Measurements from ENCODE around the gene SDHC. TPM values are rescaled to one million over a fixed set of nuclear protein-coding genes. Genes with fewer than 3 reads are reported as not detected.

Gene SDHC
- polyA plus RNA-seq, 1 of the 3 experiments (the other 2 are of a cell fraction), result 195 TPM

- CTCF ChIA-PET, result interaction anchor here (1.0 to 2.2 kb wide), 2 partner anchors 9 to 10 kb away, joined by 4 to 5 read pairs; no protein-coding TSS in a partner anchor
- Histone ChIP-seq H3K9me2 (no peaks in the 10 kb centered on the region), H2AFZ (ENCODE audit: low read depth) (no peak overlapping the region), H3F3A (replicated peaks; ENCODE audit: insufficient read depth) (no peaks in the 10 kb centered on the region), H3K27me3 (ENCODE audit: insufficient read depth) (no peaks in the 10 kb centered on the region), H3K79me2 (ENCODE audit: insufficient read depth) (no peaks in the 10 kb centered on the region), H3K4me1 (ENCODE audit: control insufficient read depth in 1 of 2, insufficient read depth in 2 of 2, low read depth in 1 of 2, low read length in 1 of 2) (peaks cover 0 to 5% of the 10 kb centered on the region in 2 experiments; a peak in 2 of 4 replicates), H4K20me1 (ENCODE audit: insufficient read depth) (no peaks in the 10 kb centered on the region), H3K4me2 (no peak overlapping the region), H3K4me3 (ENCODE audit: low read depth in 2 of 2, low read length in 1 of 2) (no peak overlapping the region), H3K9me3 (no peaks in the 10 kb centered on the region), H3K36me3 (replicated peaks in 1 of 2; ENCODE audit: control insufficient read depth in 1 of 2, insufficient read depth in 2 of 2, low read length in 1 of 2) (no peaks in the 10 kb centered on the region), H3K9ac (no peak overlapping the region), H3K27ac (ENCODE audit: low read depth in 2 of 2, low read length in 1 of 2) (no peak overlapping the region)
- DNase-seq, result no peak
- POLR2A ChIA-PET, result no interaction called here
- TF ChIP-seq MXI1 (IDR thresholded peaks at IDR 0.05; ENCODE audit: low read depth, low read length), result no peak
- TF ChIP-seq SMC3 (IDR thresholded peaks at IDR 0.05; ENCODE audit: low read depth, low read length), result no peak
- TF ChIP-seq GABPA (IDR thresholded peaks at IDR 0.05; ENCODE audit: low read depth), result no peak
- no peak for TF ChIP-seq EP300 (IDR thresholded peaks at IDR 0.05; ENCODE audit: borderline replicate concordance in 1 of 2, low read depth in 1 of 2, low read length in 1 of 2)
- TF ChIP-seq USF1 (IDR thresholded peaks at IDR 0.05; ENCODE audit: borderline replicate concordance, low read depth), result no peak
- no peak for TF ChIP-seq JUND (IDR thresholded peaks at IDR 0.05)
- TF ChIP-seq REST (IDR thresholded peaks at IDR 0.05; ENCODE audit: low read depth, low read length), result no peak
- TF ChIP-seq YY1 (IDR thresholded peaks at IDR 0.05; ENCODE audit: low read depth), result no peak
- no peak for TF ChIP-seq MAX (IDR thresholded peaks at IDR 0.05; ENCODE audit: low read depth)
- no peak for TF ChIP-seq NFIC (IDR thresholded peaks at IDR 0.05; ENCODE audit: borderline replicate concordance)
- no peak for TF ChIP-seq FOXM1 (IDR thresholded peaks at IDR 0.05; ENCODE audit: low read depth)
- TF ChIP-seq IRF3 (IDR thresholded peaks at IDR 0.05; ENCODE audit: low read depth, low read length), result no peak
- no peak for TF ChIP-seq PBX3 (IDR thresholded peaks at IDR 0.05)
- TF ChIP-seq USF2 (IDR thresholded peaks at IDR 0.05; ENCODE audit: borderline replicate concordance, low read depth, low read length), result no peak
- no peak for TF ChIP-seq RAD21 (IDR thresholded peaks at IDR 0.05; ENCODE audit: low read length)
- no peak for TF ChIP-seq POLR2AphosphoS5 (IDR thresholded peaks at IDR 0.05; ENCODE audit: low read depth, low read length)
- no peak for TF ChIP-seq FOXJ3 (CRISPR knock-in tag; IDR thresholded peaks at IDR 0.05)
- no peak for TF ChIP-seq CTCF (IDR thresholded peaks at IDR 0.05)
- WGBS (ENCODE audit: low lambda C conversion rate), result 90% methylated on average over 8 of the region's 8 CpGs
These were observed 77.4 kb downstream of the SDHC start for GRCh38 chr1:161391611-161392010.

All from SK-N-SH (cell line).